Loucy (cell line): ENCODE data around the gene ZNF668.
"Not testable (repeated sequence)": the region's sequence is repeated elsewhere in the genome, so short reads cannot be mapped to it uniquely, and the experiment has no call there.

Source experiments
- H2AFZ ChIP-seq: fragments of 200-600 bp; sonication (generic); 2 replicates; pipeline ENCODE4 v1.6.0; 2016; ENCODE audit warnings: antibody characterized with exemption, mild to moderate bottlenecking, low read length, moderate library complexity
- H3F3A ChIP-seq: fragments of 200-600 bp; 2 replicates; pipeline ENCODE4 v1.6.0; 2016; ENCODE audit warnings: antibody characterized with exemption, low read depth, mild to moderate bottlenecking
- H3K27me3 ChIP-seq: fragments of 200-600 bp; sonication (generic); 2 replicates; pipeline ENCODE4 v1.6.1; 2014; ENCODE audit warnings: low read length, mild to moderate bottlenecking; ENCODE audit not compliant: insufficient read depth, poor library complexity, severe bottlenecking
- H3K36me3 ChIP-seq: fragments of 200-600 bp; sonication (generic); 2 replicates; pipeline ENCODE4 v1.6.1; 2016; ENCODE audit warnings: low read length; ENCODE audit not compliant: insufficient read depth
- H3K4me1 ChIP-seq: fragments of 200-600 bp; sonication (generic); 2 replicates; pipeline ENCODE4 v1.5.1; 2014; ENCODE audit warnings: low read length, mild to moderate bottlenecking; ENCODE audit not compliant: insufficient read depth, poor library complexity, severe bottlenecking
- H3K4me2 ChIP-seq: fragments of 200-600 bp; sonication (generic); 2 replicates; pipeline ENCODE4 v1.6.0; 2014; ENCODE audit warnings: antibody characterized with exemption, low read length, low read depth, mild to moderate bottlenecking; ENCODE audit not compliant: poor library complexity, severe bottlenecking
- H3K4me3 ChIP-seq: fragments of 200-600 bp; sonication (generic); 2 replicates; pipeline ENCODE4 v1.5.1; 2014; ENCODE audit warnings: low read length, mild to moderate bottlenecking, mixed read lengths; ENCODE audit not compliant: poor library complexity, severe bottlenecking
- H3K79me2 ChIP-seq: fragments of 200-600 bp; sonication (generic); 2 replicates; pipeline ENCODE4 v1.6.1; 2014; ENCODE audit warnings: low read length; ENCODE audit not compliant: insufficient read depth
- H3K9ac ChIP-seq: fragments of 200-600 bp; sonication (generic); 2 replicates; pipeline ENCODE4 v1.6.0; 2014; ENCODE audit warnings: mild to moderate bottlenecking, low read depth, low read length, moderate library complexity; ENCODE audit not compliant: poor library complexity, severe bottlenecking
- H3K9me2 ChIP-seq: fragments of 200-600 bp; sonication (generic); replicated peaks from 2 replicates; pipeline ENCODE4 v1.6.1; 2016; ENCODE audit warnings: low read depth, low read length, mixed read lengths
- H3K9me3 ChIP-seq: fragments of 200-600 bp; sonication (generic); 2 replicates; pipeline ENCODE4 v1.6.1; 2014; ENCODE audit warnings: mild to moderate bottlenecking, antibody characterized with exemption, low read length, low read depth; ENCODE audit not compliant: insufficient read depth
- H4K20me1 ChIP-seq: fragments of 200-600 bp; sonication (generic); 2 replicates; pipeline ENCODE4 v1.6.0; 2014; ENCODE audit warnings: antibody characterized with exemption, low read length, mild to moderate bottlenecking; ENCODE audit not compliant: insufficient read depth, poor library complexity, severe bottlenecking
- CTCF ChIP-seq: fragments of 200-600 bp; sonication (generic); conservative IDR thresholded peaks from 2 replicates; pipeline ENCODE4 v1.5.1; 2014; ENCODE audit warnings: mild to moderate bottlenecking, antibody characterized with exemption, low read length
- EZH2phosphoT487 ChIP-seq: fragments of 200-600 bp; IDR thresholded peaks from 2 replicates; pipeline ENCODE4 v1.6.1; 2018; ENCODE audit warnings: antibody characterized with exemption, mild to moderate bottlenecking, moderate library complexity, borderline replicate concordance

The ZNF668 gene

GRCh38 chr16:31022544-31023251, 51.3 kb downstream of the ZNF668 start:
- no peaks in the 10 kb centered on the region for H3K4me1 ChIP-seq
- H3K36me3 ChIP-seq = no peaks in the 10 kb centered on the region
- H3K9ac ChIP-seq = no peak overlapping the region
- no peaks in the 10 kb centered on the region for H3F3A ChIP-seq
- no peak overlapping the region for H3K4me2 ChIP-seq
- H4K20me1 ChIP-seq = no peaks in the 10 kb centered on the region
- H3K9me2 ChIP-seq = no peaks in the 10 kb centered on the region
- H3K4me3 ChIP-seq = no peak overlapping the region
- 0 out of 2 replicates have a peak overlapping the region, but pooled peaks have one; percentile 13 for H2AFZ ChIP-seq
- H3K79me2 ChIP-seq = no peaks in the 10 kb centered on the region
- TF ChIP-seq EZH2phosphoT487 (no peak), CTCF (no peak)
- no peaks in the 10 kb centered on the region for H3K27me3 ChIP-seq
- H3K9me3 ChIP-seq = no peaks in the 10 kb centered on the region

- Histone ChIP-seq H3K4me3 (no peak overlapping the region), H4K20me1 (no peaks in the 10 kb centered on the region), H2AFZ (no peak overlapping the region), H3K9me2 (no peaks in the 10 kb centered on the region), H3K4me1 (no peaks in the 10 kb centered on the region), H3K9me3 (no peaks in the 10 kb centered on the region), H3K27me3 (no peaks in the 10 kb centered on the region), H3K4me2 (no peak overlapping the region), H3K36me3 (no peaks in the 10 kb centered on the region), H3K79me2 (no peaks in the 10 kb centered on the region), H3F3A (no peaks in the 10 kb centered on the region), H3K9ac (no peak overlapping the region)
- no peak for TF ChIP-seq CTCF
- no peak for TF ChIP-seq EZH2phosphoT487
Measured at GRCh38 chr16:31020536-31020935, 53.5 kb downstream of the ZNF668 start.

GRCh38 chr16:31017756-31018155, 56.3 kb downstream of the ZNF668 start:
- H3K9me3 ChIP-seq, H3K36me3 ChIP-seq, H4K20me1 ChIP-seq, H2AFZ ChIP-seq, H3K4me3 ChIP-seq, H3K9ac ChIP-seq, H3K27me3 ChIP-seq, H3K4me2 ChIP-seq, H3K9me2 ChIP-seq, H3K4me1 ChIP-seq, H3F3A ChIP-seq, H3K79me2 ChIP-seq: not testable (repeated sequence)

- Histone ChIP-seq H2AFZ (no peak overlapping the region), H3K4me1 (peaks cover 2% of the 10 kb centered on the region), H3K27me3 (no peaks in the 10 kb centered on the region), H3K9me2 (no peaks in the 10 kb centered on the region), H3K36me3 (no peaks in the 10 kb centered on the region), H3K4me3 (no peak overlapping the region), H3K4me2 (no peak overlapping the region), H3K9me3 (no peaks in the 10 kb centered on the region), H3K9ac (no peak overlapping the region), H4K20me1 (no peaks in the 10 kb centered on the region), H3F3A (no peaks in the 10 kb centered on the region), H3K79me2 (no peaks in the 10 kb centered on the region)
- TF ChIP-seq EZH2phosphoT487 (no peak), CTCF (peak; percentile 34)
Measured at GRCh38 chr16:31016018-31016417, 58.0 kb downstream of the ZNF668 start.

- H3K4me2 ChIP-seq, H2AFZ ChIP-seq, H3K9ac ChIP-seq: not testable (repeated sequence)
Measured at GRCh38 chr16:31013292-31013691, 60.7 kb downstream of the ZNF668 start.

More at GRCh38 chr16:31013292-31013691, 60.7 kb downstream of the ZNF668 start:
- H3K79me2 ChIP-seq, H3F3A ChIP-seq, H3K4me1 ChIP-seq, H3K27me3 ChIP-seq, H3K9me2 ChIP-seq, H3K36me3 ChIP-seq, H3K4me3 ChIP-seq, H4K20me1 ChIP-seq, H3K9me3 ChIP-seq: not testable (repeated sequence)
